Psoas muscle (tissue), 8 donors: Measurements from ENCODE around the gene PAX2. TPM values are rescaled to one million over a fixed set of nuclear protein-coding genes. Genes with fewer than 3 reads are reported as not detected.

Experiments
- ATAC-seq, 4 donors: fragments of 200-7000 bp; cut with Tn5 transposase; one replicate each; pipeline ENCODE4 v1.9.1; 2020; ENCODE audit warnings: moderate library complexity in 3 of 4, mild to moderate bottlenecking in 2 of 4
- DNase-seq, 2 donors: peaks; one replicate each; pipeline ENCODE4 v3.0.0-alpha.2; 2020
- H3K27ac ChIP-seq: fragments of 200-600 bp; one replicate; pipeline ENCODE4 v1.8.0; 2022
- H3K27me3 ChIP-seq, 3 donors: fragments of 200-600 bp in 1 of 3; one replicate each; pipeline versions ENCODE4 v1.6.1 to v1.8.0; 2013 to 2022; ENCODE audit warnings: low read length in 2 of 3, mild to moderate bottlenecking in 2 of 3, moderate library complexity in 1 of 3; ENCODE audit not compliant: insufficient read depth in 3 of 3
- H3K36me3 ChIP-seq, 2 donors: fragments of 200-600 bp in 1 of 2; one replicate each; pipeline versions ENCODE4 v1.6.1 to v1.8.0; 2013 to 2022; ENCODE audit warnings: low read depth in 1 of 2, mild to moderate bottlenecking in 1 of 2, moderate library complexity in 1 of 2; ENCODE audit not compliant: insufficient read depth in 1 of 2
- H3K4me1 ChIP-seq: fragments of 200-600 bp; one replicate; pipeline ENCODE4 v1.8.0; 2022
- H3K4me3 ChIP-seq: fragments of 200-600 bp; one replicate; pipeline ENCODE4 v1.8.0; 2022; ENCODE audit warnings: mild to moderate bottlenecking
- H3K9me3 ChIP-seq: fragments of 200-600 bp; one replicate; pipeline ENCODE4 v1.8.0; 2022
- WGBS, 3 donors: extraction: QIAGEN DNeasy Blood & Tissue Kit; methylation state at CpG; one replicate each; pipeline versions ENCODE4 v1.1.6 to v1.1.7; 2013; 5-methylcytosine and 5-hydroxymethylcytosine counted together
- intact Hi-C, 2 donors: fragments of 100-400 bp; cut with DNase I; formaldehyde crosslinking; loops; one replicate each; pipeline versions ENCODE4 v1.11.0 to v1.14.2; 2022
- polyA plus RNA-seq, 3 donors: library from polyadenylated mRNA; stranded (reverse); fragments of 200-250 nt; gene quantifications; one replicate each; pipeline ENCODE4 v1.2.3, GENCODE V29; 2013
- total RNA-seq, 4 donors: library from RNA; stranded (reverse); fragmentation: NEBNext Ultra II Directional in 2 of 4; extraction: Animal tissue kit (Norgen Biotek cat#: 25700) in 2 of 4; gene quantifications; one replicate each; pipeline versions ENCODE4 v1.2.1 to v1.2.4, GENCODE V29; 2021 to 2023
- TF ChIP-seq, protein P1 (sequence below): fragments of 200-600 bp; IDR thresholded peaks from one replicate; pipeline ENCODE4 v1.8.0; 2022; ENCODE audit warnings: antibody characterized with exemption
- donor health status: healthy with polysubstance abuse.
- donor health status: DM: no; HTN: no; CAD: no; lungs with moderate emphysema.
- donor health status: Bipolar disorder and iron deficiency.
- donor health status: healthy.
- donor health status: DM: yes; HTN: yes; CAD: no.
- donor health status: DM: no; HTN: no; CAD: no.
- donor health status: DM: no; HTN: no; CAD: no.
- donor health status: DM: yes; HTN: yes; CAD: no.

PAX2 gene
- total and polyA plus RNA-seq, 7 donors: not detected

DNA sequence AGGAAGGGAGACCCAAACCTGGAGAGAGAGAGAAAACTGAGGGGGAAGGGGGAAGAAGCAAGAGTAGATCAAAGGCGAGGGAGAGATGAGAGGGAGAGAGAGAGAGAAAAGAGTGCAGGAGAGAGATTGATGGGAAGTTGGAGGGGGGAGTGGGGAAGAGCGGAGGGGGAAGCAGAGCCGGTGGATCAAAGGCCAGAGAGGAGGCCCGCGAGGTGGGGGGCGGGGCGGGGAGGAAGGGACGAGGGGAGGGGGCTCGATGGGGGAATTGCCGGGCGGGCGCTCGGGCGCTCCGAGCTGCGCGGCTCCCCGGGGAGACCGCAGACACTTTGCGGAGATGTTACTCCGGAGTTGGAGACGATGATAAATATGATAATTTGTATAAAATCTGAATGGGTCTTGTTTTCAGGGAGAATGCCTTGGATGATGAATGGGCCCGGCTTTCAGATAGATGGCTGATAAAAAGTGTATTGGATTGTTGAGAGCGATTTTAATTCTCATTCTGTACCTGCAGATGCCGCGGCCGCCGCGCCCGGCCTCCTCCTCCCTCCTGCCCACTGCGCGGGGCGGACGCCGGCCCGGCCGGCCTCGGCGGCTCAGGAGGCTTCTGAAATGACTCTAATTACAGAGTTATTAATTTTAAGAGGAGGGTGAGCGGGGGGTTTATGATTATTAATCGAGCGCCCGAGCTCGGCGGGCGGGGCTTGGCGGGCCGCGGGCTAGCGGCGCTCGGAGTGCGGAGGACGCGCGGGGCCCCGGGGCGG, 21.4 kb upstream of the PAX2 start:
- no peak overlapping the region for H3K27ac ChIP-seq
- H3K27me3 ChIP-seq: peaks cover 8 to 89% (median 19%) of the 10 kb centered on the region in 3 donors
- DNase-seq (no peak), ATAC-seq (no peak)
- H3K4me3 ChIP-seq: peak overlapping the region; percentile 22
- H3K9me3 ChIP-seq: no peaks in the 10 kb centered on the region
- H3K36me3 ChIP-seq: no peaks in the 10 kb centered on the region
- H3K4me1 ChIP-seq: peaks cover 1% of the 10 kb centered on the region
- 1 to 2% (median 2%) methylated on average over 43 to 58 of the region's 58 CpGs for WGBS, 3 donors
- intact Hi-C loops: no loop called here
- TF ChIP-seq, protein P1, sequence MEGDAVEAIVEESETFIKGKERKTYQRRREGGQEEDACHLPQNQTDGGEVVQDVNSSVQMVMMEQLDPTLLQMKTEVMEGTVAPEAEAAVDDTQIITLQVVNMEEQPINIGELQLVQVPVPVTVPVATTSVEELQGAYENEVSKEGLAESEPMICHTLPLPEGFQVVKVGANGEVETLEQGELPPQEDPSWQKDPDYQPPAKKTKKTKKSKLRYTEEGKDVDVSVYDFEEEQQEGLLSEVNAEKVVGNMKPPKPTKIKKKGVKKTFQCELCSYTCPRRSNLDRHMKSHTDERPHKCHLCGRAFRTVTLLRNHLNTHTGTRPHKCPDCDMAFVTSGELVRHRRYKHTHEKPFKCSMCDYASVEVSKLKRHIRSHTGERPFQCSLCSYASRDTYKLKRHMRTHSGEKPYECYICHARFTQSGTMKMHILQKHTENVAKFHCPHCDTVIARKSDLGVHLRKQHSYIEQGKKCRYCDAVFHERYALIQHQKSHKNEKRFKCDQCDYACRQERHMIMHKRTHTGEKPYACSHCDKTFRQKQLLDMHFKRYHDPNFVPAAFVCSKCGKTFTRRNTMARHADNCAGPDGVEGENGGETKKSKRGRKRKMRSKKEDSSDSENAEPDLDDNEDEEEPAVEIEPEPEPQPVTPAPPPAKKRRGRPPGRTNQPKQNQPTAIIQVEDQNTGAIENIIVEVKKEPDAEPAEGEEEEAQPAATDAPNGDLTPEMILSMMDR: no peak

DNA sequence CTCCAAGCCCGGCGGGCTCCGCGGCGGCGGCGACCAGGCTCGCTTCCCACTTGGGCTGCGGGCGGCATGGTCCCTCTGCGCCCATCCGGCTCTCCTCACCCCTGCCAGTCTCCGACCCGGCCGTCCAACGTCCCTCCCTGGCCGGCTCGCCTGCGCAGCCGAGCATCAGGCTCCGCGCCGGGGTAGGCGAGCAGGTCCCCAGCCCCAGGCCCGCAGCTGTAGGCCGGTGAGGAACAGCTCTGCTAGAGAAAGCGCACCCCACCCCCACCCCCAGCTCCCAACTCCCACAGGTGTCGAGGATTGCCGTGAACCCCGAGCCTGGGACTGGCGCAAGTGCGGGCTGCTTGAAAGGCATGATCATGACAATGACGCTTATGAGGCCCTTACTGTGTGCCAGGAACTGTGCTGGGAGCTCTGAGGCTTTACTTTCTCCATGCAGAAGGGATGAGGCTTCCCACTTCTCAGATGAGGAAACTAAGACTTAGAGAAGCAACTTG, 20.8 kb upstream of the PAX2 start:
- no peaks in the 10 kb centered on the region for H3K9me3 ChIP-seq
- intact Hi-C loops: no loop called here
- no peak overlapping the region for H3K4me3 ChIP-seq
- H3K27ac ChIP-seq: no peak overlapping the region
- peaks cover 8 to 94% (median 22%) of the 10 kb centered on the region in 3 donors for H3K27me3 ChIP-seq
- no peaks in the 10 kb centered on the region for H3K36me3 ChIP-seq
- DNase-seq: no peak
- peaks cover 4% of the 10 kb centered on the region for H3K4me1 ChIP-seq
- 5 to 8% (median 6%) methylated on average over 18 to 33 of the region's 33 CpGs for WGBS, 3 donors
- TF ChIP-seq, protein P1: no peak
- ATAC-seq: no peak

DNA sequence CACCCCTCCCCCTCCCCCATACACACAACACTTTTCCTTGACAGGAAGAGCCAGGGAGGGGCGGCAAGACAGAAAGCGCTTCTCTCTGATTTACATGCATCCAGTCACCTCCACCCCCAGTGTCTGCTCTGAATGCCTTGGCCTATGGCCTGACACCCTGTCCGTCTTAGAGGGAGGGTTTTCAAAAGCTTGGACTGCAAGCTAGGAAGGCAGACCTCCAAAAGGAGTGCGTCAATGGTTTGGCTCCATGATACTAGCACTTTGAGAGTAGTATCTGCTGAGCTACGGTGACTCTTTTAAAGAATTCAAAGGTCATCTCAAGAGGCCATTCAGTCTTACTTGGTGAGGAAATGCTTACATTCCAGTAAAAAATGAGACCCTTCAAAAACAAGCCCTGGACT, 20.3 kb upstream of the PAX2 start:
- DNase-seq (no peak), ATAC-seq (no peak)
- TF ChIP-seq, protein P1: no peak
- H3K4me3 ChIP-seq: no peak overlapping the region
- peaks cover 8% of the 10 kb centered on the region for H3K4me1 ChIP-seq
- H3K27ac ChIP-seq: no peak overlapping the region
- H3K36me3 ChIP-seq: no peaks in the 10 kb centered on the region
- peaks cover 8 to 95% (median 27%) of the 10 kb centered on the region in 3 donors for H3K27me3 ChIP-seq
- WGBS, 3 donors: 58 to 72% (median 68%) methylated on average over 5 of the region's 5 CpGs
- intact Hi-C loops: no loop called here
- no peaks in the 10 kb centered on the region for H3K9me3 ChIP-seq

DNA sequence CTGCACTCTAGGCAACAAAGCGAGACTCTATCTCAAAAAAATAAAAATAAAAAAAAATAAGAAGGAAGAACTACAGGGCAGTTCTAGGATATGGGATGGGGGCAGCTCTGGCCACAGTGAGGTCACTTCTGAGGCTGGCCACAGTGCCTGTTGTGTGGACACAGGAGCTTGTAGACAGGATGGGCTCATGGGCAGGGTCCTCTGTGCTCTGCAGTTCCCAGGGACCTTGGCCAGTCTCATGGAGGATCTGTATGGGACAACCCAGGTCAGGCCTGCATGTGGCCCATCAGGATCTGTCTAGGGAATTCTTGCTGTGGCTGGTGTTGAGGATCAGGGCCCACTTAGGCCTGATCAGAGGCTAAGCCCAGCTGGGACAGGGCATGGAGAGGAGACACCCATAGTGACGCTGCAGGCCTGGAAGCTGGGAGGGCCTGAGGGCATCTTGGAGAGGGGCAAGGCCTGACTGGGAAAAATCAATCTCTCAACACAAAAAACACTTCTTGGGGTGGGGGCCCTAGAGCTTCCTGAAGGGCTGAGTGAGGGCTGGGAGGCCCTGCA, 19.4 kb upstream of the PAX2 start:
- 95 to 100% (median 97%) methylated on average over 2 of the region's 2 CpGs for WGBS, 3 donors
- Histone ChIP-seq H3K4me1 (peaks cover 13% of the 10 kb centered on the region), H3K27me3 (peaks cover 8 to 97% (median 35%) of the 10 kb centered on the region in 3 donors), H3K36me3 (no peaks in the 10 kb centered on the region), H3K4me3 (no peak overlapping the region), H3K9me3 (no peaks in the 10 kb centered on the region), H3K27ac (no peak overlapping the region)
- intact Hi-C loops: no loop called here
- DNase-seq: no peak
- TF ChIP-seq, protein P1: no peak
- ATAC-seq: no peak
